K562 (cell line): ENCODE measurements around the gene PRKACG. TPM values are rescaled to one million over a fixed set of nuclear protein-coding genes. Genes with fewer than 3 reads are reported as not detected.

Experiments used
- ATAC-seq: fragments of 200-7000 bp; cut with Tn5 transposase; 3 replicates; pipeline ENCODE4 v1.9.1; 2020; ENCODE audit warnings: moderate library complexity
- BruUV-seq: library from RNA; stranded (reverse); fragments of 400-500 nt; replicated peaks from 2 replicates; lab custom pipeline; 2021; lab: Mats Ljungman, UMichigan
- CTCF ChIA-PET: fragments of 300-600 bp; formaldehyde crosslinking; extraction: SDS; loops from one replicate; lab custom pipeline; 2021; ENCODE audit warnings: low intra/inter-chr PET ratio; lab: Yijun Ruan, JAX
- POLR2A ChIA-PET: fragments of 300-600, 350-650 bp; sonication (Branson Sonifier 250); formaldehyde crosslinking; extraction: SDS; loops from one replicate; lab custom pipeline; 2021; ENCODE audit warnings: antibody characterized with exemption, inconsistent platforms; lab: Yijun Ruan, JAX
- DNase-seq, 4 experiments: peaks; one replicate each; pipeline versions ENCODE4 v3.0.0 to v3.0.0-alpha.2; 2011 to 2018; ENCODE audit warnings: low spot score in 3 of 4, mixed read lengths in 3 of 4; ENCODE audit errors: extremely low read depth in 1 of 4
- FAIRE-seq: peaks from 2 replicates; lab custom pipeline; 2011; peaks lifted over from hg19 to GRCh38; lab: Jason Lieb, UNC
- H2AFZ ChIP-seq: 2 replicates; pipeline ENCODE4 v1.6.0; 2011; ENCODE audit warnings: low read depth, low read length, control low read depth, inconsistent platforms
- H3K27ac ChIP-seq: fragments of 200-600 bp; 3 replicates; pipeline ENCODE4 v1.8.0; 2011; ENCODE audit warnings: low read depth, mild to moderate bottlenecking, control low read depth, inconsistent platforms, low read length, moderate library complexity, mixed read lengths; ENCODE audit errors: extremely low read depth
- H3K27me3 ChIP-seq, 2 experiments: fragments of 300-600 bp in 1 of 2; 2 replicates in 1 of 2; 3 replicates in 1 of 2; pipeline versions ENCODE4 v1.6.0 to v1.8.0; 2011; ENCODE audit warnings: inconsistent platforms in 2 of 2, low read length in 2 of 2, mild to moderate bottlenecking in 1 of 2, mixed read lengths in 1 of 2, moderate library complexity in 1 of 2; ENCODE audit not compliant: control insufficient read depth in 2 of 2, insufficient read depth in 2 of 2
- H3K36me3 ChIP-seq: fragments of 300-600 bp; 3 replicates; pipeline ENCODE4 v1.8.0; 2011; ENCODE audit warnings: mild to moderate bottlenecking, low read length, inconsistent platforms; ENCODE audit not compliant: control insufficient read depth, insufficient read depth
- H3K4me1 ChIP-seq, 2 experiments: fragments of 200-600 bp in 1 of 2; replicated peaks in 1 of 2; 2 replicates in 1 of 2; 3 replicates in 1 of 2; pipeline versions ENCODE4 v1.5.1 to v1.8.0; 2011; ENCODE audit warnings: inconsistent platforms in 2 of 2, low read length in 2 of 2, mild to moderate bottlenecking in 1 of 2, mixed read lengths in 1 of 2, moderate library complexity in 1 of 2; ENCODE audit not compliant: control insufficient read depth in 2 of 2, insufficient read depth in 2 of 2
- H3K4me2 ChIP-seq: 2 replicates; pipeline ENCODE4 v1.6.1; 2011; ENCODE audit warnings: low read length, control low read depth, inconsistent platforms, mixed read lengths; ENCODE audit not compliant: insufficient read depth
- H3K4me3 ChIP-seq: fragments of 200-600 bp; sonication (generic), shearing (Covaris generic); 2 replicates; pipeline ENCODE4 v1.5.1; 2016; ENCODE audit warnings: control low read depth, inconsistent platforms
- H3K79me2 ChIP-seq: fragments of 200-600 bp; 3 replicates; pipeline ENCODE4 v1.8.0; 2011; ENCODE audit warnings: low read length, inconsistent platforms; ENCODE audit not compliant: control insufficient read depth, insufficient read depth
- H3K9ac ChIP-seq, 2 experiments: 2 replicates each; pipeline versions ENCODE4 v1.6.0 to v1.6.1; 2011; ENCODE audit warnings: low read depth in 2 of 2, low read length in 2 of 2, control low read depth in 1 of 2, inconsistent platforms in 1 of 2, mild to moderate bottlenecking in 1 of 2, mixed read lengths in 1 of 2; ENCODE audit not compliant: insufficient read depth in 1 of 2
- H3K9me1 ChIP-seq: one replicate; pipeline ENCODE4 v1.6.0; 2011; ENCODE audit warnings: inconsistent platforms, mild to moderate bottlenecking, low read length, moderate library complexity; ENCODE audit not compliant: control insufficient read depth, insufficient read depth
- H3K9me3 ChIP-seq: replicated peaks from 2 replicates; pipeline ENCODE4 v1.5.1; 2011; ENCODE audit warnings: low read depth, low read length, inconsistent platforms; ENCODE audit not compliant: control insufficient read depth, insufficient read depth
- H4K20me1 ChIP-seq: replicated peaks from 2 replicates; pipeline ENCODE4 v1.6.1; 2011; ENCODE audit warnings: low read length, inconsistent platforms, mixed read lengths; ENCODE audit not compliant: control insufficient read depth, insufficient read depth
- RBM34 ChIP-seq: fragments of 200-400 bp; formaldehyde crosslinking; IDR thresholded peaks from 2 replicates; pipeline ENCODE4 v1.6.1; 2018; ENCODE audit warnings: low read length, borderline replicate concordance; ENCODE audit not compliant: insufficient read depth
- RUNX1 ChIP-seq: sonication (generic); IDR thresholded peaks from 2 replicates; pipeline ENCODE4 v1.6.1; 2016; ENCODE audit warnings: antibody characterized with exemption, low read depth
- SLC30A9 ChIP-seq: fragments of 250-450 bp; sonication (Bioruptor Pico); IDR thresholded peaks from 2 replicates; pipeline ENCODE4 v1.8.0; 2022; ENCODE audit warnings: mild to moderate bottlenecking, moderate library complexity
- ZFP30 ChIP-seq: fragments of 250-450 bp; sonication (Bioruptor Pico); IDR thresholded peaks from 2 replicates; pipeline ENCODE4 v1.8.0; 2022; ENCODE audit warnings: moderate library complexity, mild to moderate bottlenecking, inconsistent platforms, borderline replicate concordance
- WGBS: fragments of 100-300 bp; shearing (Covaris generic); methylation state at CpG from one replicate; pipeline ENCODE4 v1.1.6; 2016; ENCODE audit warnings: low coverage, mixed read lengths; ENCODE audit not compliant: insufficient coverage; ENCODE audit errors: missing lambda C conversion rate; 5-methylcytosine and 5-hydroxymethylcytosine counted together
- in situ Hi-C: fragments of 300-500 bp; cut with MboI; formaldehyde crosslinking; loops from 4 replicates; pipeline ENCODE4 v1.15.0; 2018; ENCODE audit warnings: inconsistent platforms, mixed read lengths
- intact Hi-C: fragments of 100-400 bp; cut with micrococcal nuclease; formaldehyde crosslinking; loops from 2 replicates; pipeline ENCODE4 v1.14.2; 2022
- polyA plus RNA-seq, 8 experiments: library from polyadenylated mRNA; depleted of rRNA in 4 of 8; stranded (reverse) in 5 of 8; unstranded in 3 of 8; fragments of >200 nt; fragmentation: Nextera tagmentation in 2 of 8; fragmentation: Illumina TruSeq in 1 of 8; extraction: Ambion mirVana in 2 of 8; extraction: Trizol in 1 of 8; gene quantifications; 2 replicates each; pipeline versions ENCODE4 v1.2.1 to v1.2.3, GENCODE V29; 2011 to 2014; ENCODE audit warnings: inconsistent platforms in 1 of 8, missing spikeins in 1 of 8
- total RNA-seq, 7 experiments: library from RNA; depleted of rRNA in 6 of 7; stranded (reverse); fragments of >200 nt in 6 of 7; fragmentation: Illumina TruSeq in 2 of 7; extraction: Trizol in 2 of 7; gene quantifications; 2 replicates each; pipeline versions ENCODE4 v1.2.1 to v1.2.3, GENCODE V29; 2011 to 2021; ENCODE audit warnings: low replicate concordance in 1 of 7
- TF ChIP-seq, protein P1 (sequence below): sonication (generic); formaldehyde crosslinking; IDR thresholded peaks from 2 replicates; pipeline ENCODE4 v1.8.1; 2022; ENCODE audit warnings: missing genetic modification reagents
- TF ChIP-seq, protein P2 (sequence below): fragments of 450-650 bp; IDR thresholded peaks from 2 replicates; pipeline ENCODE4 v1.6.1; 2018; ENCODE audit not compliant: partially characterized antibody

Gene PRKACG
- total and polyA plus RNA-seq, 9 of the 15 experiments (the other 6 are each of a cell fraction or from before 2014, with no cell fraction given), result not detected

DNA sequence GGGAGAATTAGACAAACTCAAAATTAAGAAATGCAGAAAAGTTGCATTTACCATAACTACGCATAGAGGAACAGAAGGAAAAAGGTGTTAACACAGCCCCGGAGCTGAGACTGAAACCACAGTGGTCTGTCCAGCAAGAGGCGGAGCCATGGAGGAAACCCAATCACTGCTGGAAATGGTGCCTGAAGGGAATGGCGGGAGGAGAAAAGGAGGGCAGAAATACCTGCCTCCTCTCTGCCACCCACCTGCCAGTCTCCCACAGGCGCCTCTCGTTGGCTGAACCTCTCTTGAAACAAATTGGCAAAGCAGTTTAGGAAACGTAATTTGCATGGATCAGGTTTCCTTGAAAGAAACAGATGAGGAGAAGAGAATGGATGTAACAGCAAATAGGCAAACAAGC is 9.7 kb upstream of the PRKACG start:
- WGBS, result 59% methylated on average over 6 of the region's 7 CpGs
- Histone ChIP-seq H3K9me1 (no peaks in the 10 kb centered on the region), H3K79me2 (no peaks in the 10 kb centered on the region), H3K27me3 (no peaks in the 10 kb centered on the region), H3K36me3 (no peaks in the 10 kb centered on the region), H2AFZ (peak overlapping the region; percentile 47), H3K9ac (no peak overlapping the region), H3K4me1 (peaks cover 26 to 55% of the 10 kb centered on the region in 2 experiments), H3K27ac (no peak overlapping the region), H3K4me2 (no peak overlapping the region), H4K20me1 (no peaks in the 10 kb centered on the region), H3K9me3 (no peaks in the 10 kb centered on the region; the same call in 1 of the 2 replicates), H3K4me3 (no peak overlapping the region)
- no TSS peak for BruUV-seq
- POLR2A ChIA-PET, result interaction anchor here (0.9 kb wide), 1 partner anchor 20 kb away, joined by 5 read pairs; no protein-coding TSS in a partner anchor
- CTCF ChIA-PET, result no interaction called here
- in situ Hi-C loops, result no loop called here
- ATAC-seq (no peak), FAIRE-seq (no peak), DNase-seq (no peak)
- intact Hi-C loops, result loop anchor here (5.0 kb wide), 1 partner anchor 246 kb away; no protein-coding TSS in a partner anchor
- TF ChIP-seq, protein P1, sequence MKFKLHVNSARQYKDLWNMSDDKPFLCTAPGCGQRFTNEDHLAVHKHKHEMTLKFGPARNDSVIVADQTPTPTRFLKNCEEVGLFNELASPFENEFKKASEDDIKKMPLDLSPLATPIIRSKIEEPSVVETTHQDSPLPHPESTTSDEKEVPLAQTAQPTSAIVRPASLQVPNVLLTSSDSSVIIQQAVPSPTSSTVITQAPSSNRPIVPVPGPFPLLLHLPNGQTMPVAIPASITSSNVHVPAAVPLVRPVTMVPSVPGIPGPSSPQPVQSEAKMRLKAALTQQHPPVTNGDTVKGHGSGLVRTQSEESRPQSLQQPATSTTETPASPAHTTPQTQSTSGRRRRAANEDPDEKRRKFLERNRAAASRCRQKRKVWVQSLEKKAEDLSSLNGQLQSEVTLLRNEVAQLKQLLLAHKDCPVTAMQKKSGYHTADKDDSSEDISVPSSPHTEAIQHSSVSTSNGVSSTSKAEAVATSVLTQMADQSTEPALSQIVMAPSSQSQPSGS, result no peak
- TF ChIP-seq, protein P2, sequence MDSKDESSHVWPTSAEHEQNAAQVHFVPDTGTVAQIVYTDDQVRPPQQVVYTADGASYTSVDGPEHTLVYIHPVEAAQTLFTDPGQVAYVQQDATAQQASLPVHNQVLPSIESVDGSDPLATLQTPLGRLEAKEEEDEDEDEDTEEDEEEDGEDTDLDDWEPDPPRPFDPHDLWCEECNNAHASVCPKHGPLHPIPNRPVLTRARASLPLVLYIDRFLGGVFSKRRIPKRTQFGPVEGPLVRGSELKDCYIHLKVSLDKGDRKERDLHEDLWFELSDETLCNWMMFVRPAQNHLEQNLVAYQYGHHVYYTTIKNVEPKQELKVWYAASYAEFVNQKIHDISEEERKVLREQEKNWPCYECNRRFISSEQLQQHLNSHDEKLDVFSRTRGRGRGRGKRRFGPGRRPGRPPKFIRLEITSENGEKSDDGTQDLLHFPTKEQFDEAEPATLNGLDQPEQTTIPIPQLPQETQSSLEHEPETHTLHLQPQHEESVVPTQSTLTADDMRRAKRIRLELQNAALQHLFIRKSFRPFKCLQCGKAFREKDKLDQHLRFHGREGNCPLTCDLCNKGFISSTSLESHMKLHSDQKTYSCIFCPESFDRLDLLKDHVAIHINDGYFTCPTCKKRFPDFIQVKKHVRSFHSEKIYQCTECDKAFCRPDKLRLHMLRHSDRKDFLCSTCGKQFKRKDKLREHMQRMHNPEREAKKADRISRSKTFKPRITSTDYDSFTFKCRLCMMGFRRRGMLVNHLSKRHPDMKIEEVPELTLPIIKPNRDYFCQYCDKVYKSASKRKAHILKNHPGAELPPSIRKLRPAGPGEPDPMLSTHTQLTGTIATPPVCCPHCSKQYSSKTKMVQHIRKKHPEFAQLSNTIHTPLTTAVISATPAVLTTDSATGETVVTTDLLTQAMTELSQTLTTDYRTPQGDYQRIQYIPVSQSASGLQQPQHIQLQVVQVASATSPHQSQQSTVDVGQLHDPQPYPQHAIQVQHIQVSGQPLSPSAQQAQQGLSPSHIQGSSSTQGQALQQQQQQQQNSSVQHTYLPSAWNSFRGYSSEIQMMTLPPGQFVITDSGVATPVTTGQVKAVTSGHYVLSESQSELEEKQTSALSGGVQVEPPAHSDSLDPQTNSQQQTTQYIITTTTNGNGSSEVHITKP, result no peak
- TF ChIP-seq SLC30A9 (no peak), RBM34 (no peak), ZFP30 (CRISPR knock-in tag) (no peak), RUNX1 (no peak)
